Measurements from ENCODE around the gene CAMTA1.

Gene CAMTA1

GRCh38 chr1:7572654-7573152 lies 787.4 kb downstream of the CAMTA1 start:
- no peak for DNase-seq (ENCODE audit: low read depth)
- TF ChIP-seq CTCF (conservative IDR thresholded peaks at IDR 0.05; ENCODE audit: low read length), result no peak
- no peak overlapping the region for H3K4me3 ChIP-seq (ENCODE audit: low read length)

GRCh38 chr1:7573481-7573880 lies 788.2 kb downstream of the CAMTA1 start:
- TF ChIP-seq CTCF (conservative IDR thresholded peaks at IDR 0.05; ENCODE audit: low read length), result no peak
- DNase-seq (ENCODE audit: low read depth), result no peak
- no peak overlapping the region for H3K4me3 ChIP-seq (ENCODE audit: low read length)

- no peak for DNase-seq (ENCODE audit: low read depth)
- no peak for TF ChIP-seq CTCF (conservative IDR thresholded peaks at IDR 0.05; ENCODE audit: low read length)
- H3K4me3 ChIP-seq (ENCODE audit: low read length), result no peak overlapping the region
Measured at GRCh38 chr1:7574121-7575040, 789.1 kb downstream of the CAMTA1 start.

- no peak overlapping the region for H3K4me3 ChIP-seq (ENCODE audit: low read length)
- no peak for DNase-seq (ENCODE audit: low read depth)
- TF ChIP-seq CTCF (conservative IDR thresholded peaks at IDR 0.05; ENCODE audit: low read length), result no peak
Measured at GRCh38 chr1:7575041-7575400, 789.8 kb downstream of the CAMTA1 start.

- no peak overlapping the region for H3K4me3 ChIP-seq (ENCODE audit: low read length)
- TF ChIP-seq CTCF (conservative IDR thresholded peaks at IDR 0.05; ENCODE audit: low read length), result peak; percentile 44
- peak; percentile 6 for DNase-seq (ENCODE audit: low read depth)
Measured at GRCh38 chr1:7576946-7577657, 791.8 kb downstream of the CAMTA1 start.

GRCh38 chr1:7578206-7578605 lies 793.0 kb downstream of the CAMTA1 start:
- TF ChIP-seq CTCF (conservative IDR thresholded peaks at IDR 0.05; ENCODE audit: low read length), result no peak
- no peak for DNase-seq (ENCODE audit: low read depth)
- no peak overlapping the region for H3K4me3 ChIP-seq (ENCODE audit: low read length)
